Stimulated activated CD4-positive, alpha-beta T cell treated with anti-CD3 and anti-CD28 coated beads, Interleukin-1b, Interleukin-23, amount 100 ng/mL, for 48 hours (primary cell): Measurements from ENCODE around the gene TGM2.

Source experiments
- DNase-seq: peaks from one replicate; pipeline ENCODE4 v3.0.0-alpha.2; 2020

Gene TGM2

DNA sequence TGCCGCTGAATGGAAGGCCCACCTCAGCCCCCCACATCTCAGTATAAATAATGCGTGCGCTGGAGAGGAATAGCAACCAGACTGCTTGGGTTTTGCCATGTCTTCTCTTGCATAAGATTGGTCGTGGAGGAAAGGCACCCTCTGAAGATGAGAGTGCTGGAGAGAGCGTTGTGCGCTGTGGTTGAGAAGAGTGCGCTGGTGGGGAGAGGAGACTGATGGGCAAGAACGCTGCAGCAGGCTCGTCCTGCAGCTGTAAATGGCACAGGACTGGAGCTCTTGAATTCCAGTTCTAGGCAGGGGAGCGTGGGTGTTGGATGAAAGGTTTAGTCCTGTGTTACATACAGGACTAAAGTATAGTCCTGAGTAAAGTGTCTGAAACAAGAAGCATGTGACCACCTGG is 80.0 kb downstream of the TGM2 start:
- DNase-seq, result no peak

DNA sequence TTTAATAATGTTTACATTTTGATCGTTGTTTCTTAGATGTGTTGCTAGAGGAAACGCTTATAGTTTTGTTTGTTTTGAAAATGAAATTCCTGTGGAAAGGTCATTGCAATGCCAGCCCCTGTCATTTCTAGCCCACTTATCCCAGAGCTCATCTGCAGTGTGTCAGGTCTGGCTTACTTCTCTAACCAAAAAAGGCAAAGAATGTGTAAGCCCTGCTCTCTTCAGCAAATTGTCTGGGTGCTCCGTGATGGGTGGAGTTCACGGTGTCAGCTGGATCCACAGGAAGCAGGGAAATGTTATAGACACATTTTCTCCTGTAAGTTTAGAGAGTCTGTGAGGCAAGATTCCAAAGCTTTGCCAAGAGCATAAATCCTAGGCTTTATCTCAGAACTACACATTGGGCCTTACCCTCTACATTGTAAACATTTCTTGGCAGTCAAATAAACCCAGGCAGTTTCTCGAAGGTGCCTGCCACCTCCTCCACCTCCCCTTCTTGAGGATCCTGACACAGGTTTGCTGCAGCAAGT is 80.6 kb downstream of the TGM2 start:
- no peak for DNase-seq

DNA sequence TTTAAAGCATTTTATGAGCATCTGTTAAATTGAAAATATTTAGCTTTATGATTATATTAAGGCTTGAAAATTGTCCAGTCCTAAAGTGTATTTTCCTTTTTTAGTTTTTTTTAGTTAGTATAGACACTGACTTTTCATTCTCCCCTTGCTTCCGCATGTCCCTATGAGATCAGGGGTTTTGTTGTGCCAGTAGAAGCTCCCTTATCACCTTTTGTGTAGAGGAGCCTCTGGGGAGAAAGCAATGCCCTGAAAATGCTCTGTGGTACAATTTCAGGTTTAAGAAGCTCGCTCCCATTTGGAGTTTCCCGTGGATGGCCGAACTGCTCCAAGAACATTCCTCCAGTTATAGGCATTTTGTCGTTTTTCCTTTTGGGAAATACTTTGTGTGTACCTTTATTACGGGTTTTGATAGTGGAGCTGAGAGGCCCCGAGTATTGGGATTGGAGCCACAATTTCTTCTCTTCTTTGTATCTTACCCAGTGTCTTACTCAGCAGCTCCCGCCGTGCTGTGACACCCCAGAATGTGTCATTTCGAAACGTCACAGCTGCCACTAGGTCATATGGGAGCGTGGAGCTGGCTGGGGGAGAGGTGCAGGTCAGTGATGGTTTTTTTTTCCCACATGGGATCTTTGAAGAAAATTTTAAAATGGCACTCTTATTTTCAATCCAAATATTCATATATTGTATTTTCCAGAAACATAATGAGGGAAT is 81.6 kb downstream of the TGM2 start:
- no peak for DNase-seq

DNA sequence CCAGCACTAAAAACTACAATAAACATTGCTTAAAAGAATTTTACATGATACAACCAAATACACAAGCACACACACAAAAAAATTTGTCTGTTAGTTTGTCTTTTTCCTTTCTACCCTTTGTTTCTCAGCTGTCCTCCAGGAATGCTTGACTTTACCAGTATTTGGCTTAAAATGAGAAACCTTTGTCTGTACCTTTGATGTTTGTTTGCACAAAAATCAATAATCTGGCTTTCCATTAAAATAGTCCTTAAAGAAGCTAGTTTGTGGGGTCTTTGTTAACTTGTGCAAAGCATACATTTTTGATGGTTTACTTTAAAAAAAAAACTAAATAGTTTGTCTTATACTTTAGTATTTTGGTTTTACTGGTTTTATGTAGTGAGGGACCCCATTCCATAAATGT is 82.2 kb downstream of the TGM2 start:
- DNase-seq, result no peak

DNA sequence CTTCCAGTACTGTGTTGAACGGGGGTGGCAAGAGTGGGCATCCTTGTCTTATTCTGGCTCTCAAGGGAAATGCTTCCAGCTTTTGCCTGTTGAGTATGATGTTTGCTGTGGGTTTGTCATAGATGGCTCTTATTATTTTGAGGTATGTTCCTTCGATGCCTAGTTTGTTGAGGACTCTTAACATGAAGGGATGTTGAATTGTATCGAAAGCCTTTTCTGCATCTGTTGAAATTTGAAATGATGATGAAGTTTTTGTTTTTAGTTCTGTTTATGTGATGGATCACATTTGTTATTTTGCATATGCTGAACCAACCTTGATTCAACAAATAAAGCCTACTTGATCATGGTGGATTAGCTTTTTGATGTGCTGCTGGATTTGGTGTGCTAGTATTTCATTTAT is 83.5 kb downstream of the TGM2 start:
- DNase-seq, result no peak

DNA sequence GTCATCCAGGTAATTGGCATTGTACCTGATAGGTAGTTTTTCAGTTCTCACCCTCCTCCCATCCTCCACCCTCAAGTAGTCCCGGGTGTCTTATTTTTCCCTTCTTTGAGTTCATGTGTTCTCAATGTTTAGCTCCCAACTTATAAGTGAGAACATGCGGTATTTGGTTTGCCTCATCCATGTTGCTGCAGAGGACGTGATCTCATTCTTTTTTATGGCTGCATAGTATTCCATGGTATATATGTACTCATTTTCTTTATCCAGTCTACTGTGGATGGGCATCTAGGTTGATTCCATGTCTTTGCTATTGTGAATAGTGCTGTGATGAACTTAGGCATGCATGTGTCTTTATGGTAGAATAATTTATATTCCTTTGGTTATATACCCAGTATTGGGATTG is 85.7 kb downstream of the TGM2 start:
- no peak for DNase-seq

DNA sequence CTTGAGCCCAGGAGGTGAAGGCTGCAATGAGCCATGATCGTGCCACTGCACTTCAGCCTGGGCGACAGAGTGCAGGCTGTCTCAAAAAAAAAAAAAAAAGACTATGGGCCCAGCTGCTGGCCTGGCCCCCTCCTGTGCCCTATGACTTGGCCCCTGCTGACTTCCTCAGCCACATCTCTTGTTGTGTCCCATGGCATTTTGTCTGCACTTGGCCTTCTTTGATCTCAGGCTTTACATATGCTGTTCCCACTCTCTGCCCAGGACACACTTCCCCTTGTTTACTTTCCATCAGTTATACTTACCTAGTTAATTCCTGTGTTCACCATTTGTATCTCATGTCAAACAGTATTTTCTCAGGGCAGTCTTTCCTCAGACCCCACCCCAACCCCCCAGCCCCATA is 87.0 kb downstream of the TGM2 start:
- DNase-seq, result no peak
